RWPE2 (cell line): Measurements from ENCODE around the gene SLC17A2.

Source experiments
- ATAC-seq: fragments of 200-7000 bp; cut with Tn5 transposase; 3 replicates; pipeline ENCODE4 v1.9.1; 2021; ENCODE audit warnings: low read depth
- DNase-seq: peaks from one replicate; pipeline ENCODE4 v3.0.0-alpha.2; 2020; ENCODE audit warnings: low spot score
- H3K27ac ChIP-seq: fragments of 450-650 bp; 2 replicates; pipeline ENCODE4 v1.5.1; 2017; ENCODE audit warnings: mild to moderate bottlenecking; ENCODE audit not compliant: poor library complexity, severe bottlenecking
- H3K27me3 ChIP-seq: fragments of 250-450 bp; sonication (Bioruptor Pico); 2 replicates; pipeline ENCODE4 v1.5.1; 2021; ENCODE audit warnings: mild to moderate bottlenecking, moderate library complexity; ENCODE audit not compliant: insufficient read depth, poor library complexity, severe bottlenecking
- H3K36me3 ChIP-seq: fragments of 250-450 bp; sonication (Bioruptor Pico); 2 replicates; pipeline ENCODE4 v1.5.1; 2020; ENCODE audit warnings: low read depth, mild to moderate bottlenecking, moderate library complexity
- H3K4me1 ChIP-seq: fragments of 250-450 bp; sonication (Bioruptor Pico); 2 replicates; pipeline ENCODE4 v1.5.1; 2021; ENCODE audit warnings: mild to moderate bottlenecking, moderate library complexity; ENCODE audit not compliant: insufficient read depth, poor library complexity, severe bottlenecking
- H3K4me3 ChIP-seq: fragments of 250-450 bp; sonication (Bioruptor Pico); 2 replicates; pipeline ENCODE4 v1.5.1; 2021; ENCODE audit warnings: mild to moderate bottlenecking, moderate library complexity; ENCODE audit not compliant: severe bottlenecking
- H3K9me3 ChIP-seq: fragments of 250-450 bp; sonication (Bioruptor Pico); 2 replicates; pipeline ENCODE4 v1.5.1; 2021; ENCODE audit warnings: mild to moderate bottlenecking, moderate library complexity; ENCODE audit not compliant: severe bottlenecking
- TF ChIP-seq, protein P1 (sequence below): fragments of 450-650 bp; IDR thresholded peaks from one replicate; pipeline ENCODE4 v1.5.1; 2017; ENCODE audit warnings: mild to moderate bottlenecking, moderate library complexity; ENCODE audit not compliant: poor library complexity, severe bottlenecking

SLC17A2 gene

DNA sequence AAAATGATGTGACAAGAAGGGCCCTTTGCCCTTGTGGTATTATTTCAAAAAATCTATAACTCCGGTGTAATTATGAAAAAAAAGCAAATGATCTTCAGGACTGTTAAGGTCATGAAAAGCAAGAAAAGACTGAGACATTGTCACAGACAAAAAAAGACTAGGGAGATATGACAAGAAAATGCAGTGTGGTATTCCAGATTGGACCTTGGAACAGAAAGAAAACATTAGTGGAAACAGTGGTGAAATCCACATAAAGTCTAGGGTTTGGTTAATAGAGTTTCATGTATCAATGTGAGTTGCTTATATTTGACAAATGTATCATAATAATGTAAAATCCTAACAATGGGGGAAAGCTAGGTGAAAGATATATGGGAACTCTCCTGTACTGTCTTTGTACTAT lies 29.6 kb downstream of the SLC17A2 start:
- no peak for ATAC-seq
- H3K4me3 ChIP-seq = no peak overlapping the region
- no peaks in the 10 kb centered on the region for H3K9me3 ChIP-seq
- DNase-seq = no peak
- H3K36me3 ChIP-seq = no peaks in the 10 kb centered on the region
- no peaks in the 10 kb centered on the region for H3K4me1 ChIP-seq
- TF ChIP-seq, protein P1, sequence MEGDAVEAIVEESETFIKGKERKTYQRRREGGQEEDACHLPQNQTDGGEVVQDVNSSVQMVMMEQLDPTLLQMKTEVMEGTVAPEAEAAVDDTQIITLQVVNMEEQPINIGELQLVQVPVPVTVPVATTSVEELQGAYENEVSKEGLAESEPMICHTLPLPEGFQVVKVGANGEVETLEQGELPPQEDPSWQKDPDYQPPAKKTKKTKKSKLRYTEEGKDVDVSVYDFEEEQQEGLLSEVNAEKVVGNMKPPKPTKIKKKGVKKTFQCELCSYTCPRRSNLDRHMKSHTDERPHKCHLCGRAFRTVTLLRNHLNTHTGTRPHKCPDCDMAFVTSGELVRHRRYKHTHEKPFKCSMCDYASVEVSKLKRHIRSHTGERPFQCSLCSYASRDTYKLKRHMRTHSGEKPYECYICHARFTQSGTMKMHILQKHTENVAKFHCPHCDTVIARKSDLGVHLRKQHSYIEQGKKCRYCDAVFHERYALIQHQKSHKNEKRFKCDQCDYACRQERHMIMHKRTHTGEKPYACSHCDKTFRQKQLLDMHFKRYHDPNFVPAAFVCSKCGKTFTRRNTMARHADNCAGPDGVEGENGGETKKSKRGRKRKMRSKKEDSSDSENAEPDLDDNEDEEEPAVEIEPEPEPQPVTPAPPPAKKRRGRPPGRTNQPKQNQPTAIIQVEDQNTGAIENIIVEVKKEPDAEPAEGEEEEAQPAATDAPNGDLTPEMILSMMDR = no peak
- H3K27me3 ChIP-seq = peaks cover 2% of the 10 kb centered on the region
- H3K27ac ChIP-seq = no peak overlapping the region

GRCh38 chr6:25899580-25900408 lies 30.7 kb downstream of the SLC17A2 start:
- ATAC-seq (no peak), DNase-seq (no peak)
- Histone ChIP-seq H3K27me3 (no peaks in the 10 kb centered on the region), H3K36me3 (no peaks in the 10 kb centered on the region), H3K4me1 (no peaks in the 10 kb centered on the region), H3K9me3 (no peaks in the 10 kb centered on the region), H3K27ac (no peak overlapping the region), H3K4me3 (no peak overlapping the region)
- TF ChIP-seq, protein P1 = no peak

- DNase-seq (no peak), ATAC-seq (peak; percentile 40; the same call in 1 of the 3 replicates)
- TF ChIP-seq, protein P1 = no peak
- H3K27ac ChIP-seq = no peak overlapping the region
- H3K4me3 ChIP-seq = no peak overlapping the region
- no peaks in the 10 kb centered on the region for H3K9me3 ChIP-seq
- H3K4me1 ChIP-seq = no peaks in the 10 kb centered on the region
- H3K36me3 ChIP-seq = no peaks in the 10 kb centered on the region
- H3K27me3 ChIP-seq = no peaks in the 10 kb centered on the region
Observed at GRCh38 chr6:25899123-25899522, 31.4 kb downstream of the SLC17A2 start.

DNA sequence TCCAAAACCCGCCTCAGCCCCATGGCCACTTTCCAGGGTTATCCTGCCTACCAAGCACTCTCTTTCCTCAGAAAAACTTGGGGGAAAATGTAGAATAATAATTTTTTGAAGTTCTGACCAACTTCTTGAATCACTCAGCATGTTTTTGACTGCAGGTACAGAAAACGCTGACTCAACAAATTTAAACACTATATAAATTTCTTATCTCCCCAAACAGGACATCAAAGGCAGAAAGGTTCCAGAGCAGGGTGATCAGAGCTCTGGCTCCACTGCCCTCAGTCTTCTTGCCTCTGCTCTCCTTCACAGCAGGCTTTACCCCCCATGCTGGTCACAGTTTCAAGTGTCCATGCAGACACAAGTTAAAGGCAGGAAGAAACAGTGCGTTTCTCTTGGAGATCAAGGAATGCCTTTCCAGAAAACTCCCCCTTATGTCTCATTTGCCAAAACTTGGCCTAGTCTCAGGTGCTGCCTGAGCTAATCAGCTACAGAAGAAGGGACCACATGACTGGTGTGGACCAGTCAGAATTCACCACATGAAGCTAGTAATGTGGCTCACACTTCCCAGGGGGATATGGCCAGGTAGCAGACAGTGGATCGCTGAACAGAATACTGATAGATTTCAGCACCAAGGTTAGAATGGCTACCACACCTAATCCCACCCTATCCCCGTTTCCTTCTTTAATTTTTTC lies 32.1 kb downstream of the SLC17A2 start:
- Histone ChIP-seq H3K9me3 (no peaks in the 10 kb centered on the region), H3K27ac (no peak overlapping the region), H3K4me1 (no peaks in the 10 kb centered on the region), H3K36me3 (no peaks in the 10 kb centered on the region), H3K4me3 (no peak overlapping the region), H3K27me3 (no peaks in the 10 kb centered on the region)
- TF ChIP-seq, protein P1 = no peak
- no peak for DNase-seq
- ATAC-seq = no peak

- Histone ChIP-seq H3K27me3 (no peaks in the 10 kb centered on the region), H3K4me1 (no peaks in the 10 kb centered on the region), H3K9me3 (no peaks in the 10 kb centered on the region), H3K4me3 (no peak overlapping the region), H3K36me3 (no peaks in the 10 kb centered on the region), H3K27ac (no peak overlapping the region)
- no peak for DNase-seq
- ATAC-seq = no peak
- TF ChIP-seq, protein P1 = no peak
Observed at GRCh38 chr6:25896252-25896651, 34.2 kb downstream of the SLC17A2 start.
